KOPT-K1 (cell line): ENCODE results near the gene MAN1B1.

Source experiments
- H3K27ac ChIP-seq: fragments of 200-600 bp; sonication (generic); 2 replicates; pipeline ENCODE4 v1.5.1; 2016; ENCODE audit warnings: antibody characterized with exemption, mild to moderate bottlenecking, low read depth, low read length; ENCODE audit not compliant: poor library complexity, severe bottlenecking
- H3K36me3 ChIP-seq: fragments of 200-600 bp; sonication (generic); 2 replicates; pipeline ENCODE4 v1.5.1; 2017; ENCODE audit warnings: antibody characterized with exemption, mild to moderate bottlenecking, low read length, moderate library complexity; ENCODE audit not compliant: insufficient read depth
- H3K9me3 ChIP-seq: fragments of 200-600 bp; sonication (generic); 2 replicates; pipeline ENCODE4 v1.5.1; 2017; ENCODE audit warnings: antibody characterized with exemption, low read length, mild to moderate bottlenecking; ENCODE audit not compliant: insufficient read depth, poor library complexity, severe bottlenecking

The MAN1B1 gene

GRCh38 chr9:137083394-137084004 lies 3.3 kb upstream of the MAN1B1 start:
- Histone ChIP-seq H3K9me3 (no peaks in the 10 kb centered on the region), H3K27ac (no peak overlapping the region), H3K36me3 (no peaks in the 10 kb centered on the region)

- no peak overlapping the region for H3K27ac ChIP-seq
- H3K9me3 ChIP-seq = no peaks in the 10 kb centered on the region
- H3K36me3 ChIP-seq = no peaks in the 10 kb centered on the region
Measured at GRCh38 chr9:137084526-137084925, 2.3 kb upstream of the MAN1B1 start.

- H3K9me3 ChIP-seq = no peaks in the 10 kb centered on the region
- no peaks in the 10 kb centered on the region for H3K36me3 ChIP-seq
- peak overlapping the region; percentile 61 for H3K27ac ChIP-seq
Measured at GRCh38 chr9:137085920-137086530, 760 bp upstream of the MAN1B1 start.

- Histone ChIP-seq H3K9me3 (no peaks in the 10 kb centered on the region), H3K36me3 (no peaks in the 10 kb centered on the region), H3K27ac (peak overlapping the region; percentile 62)
Measured at GRCh38 chr9:137087409-137087925, 682 bp downstream of the MAN1B1 start.

GRCh38 chr9:137088121-137088520 lies 1.3 kb downstream of the MAN1B1 start:
- Histone ChIP-seq H3K9me3 (no peaks in the 10 kb centered on the region), H3K36me3 (no peaks in the 10 kb centered on the region), H3K27ac (no peak overlapping the region)

GRCh38 chr9:137089232-137089947 lies 2.6 kb downstream of the MAN1B1 start:
- Histone ChIP-seq H3K27ac (no peak overlapping the region), H3K36me3 (no peaks in the 10 kb centered on the region), H3K9me3 (no peaks in the 10 kb centered on the region)

DNA sequence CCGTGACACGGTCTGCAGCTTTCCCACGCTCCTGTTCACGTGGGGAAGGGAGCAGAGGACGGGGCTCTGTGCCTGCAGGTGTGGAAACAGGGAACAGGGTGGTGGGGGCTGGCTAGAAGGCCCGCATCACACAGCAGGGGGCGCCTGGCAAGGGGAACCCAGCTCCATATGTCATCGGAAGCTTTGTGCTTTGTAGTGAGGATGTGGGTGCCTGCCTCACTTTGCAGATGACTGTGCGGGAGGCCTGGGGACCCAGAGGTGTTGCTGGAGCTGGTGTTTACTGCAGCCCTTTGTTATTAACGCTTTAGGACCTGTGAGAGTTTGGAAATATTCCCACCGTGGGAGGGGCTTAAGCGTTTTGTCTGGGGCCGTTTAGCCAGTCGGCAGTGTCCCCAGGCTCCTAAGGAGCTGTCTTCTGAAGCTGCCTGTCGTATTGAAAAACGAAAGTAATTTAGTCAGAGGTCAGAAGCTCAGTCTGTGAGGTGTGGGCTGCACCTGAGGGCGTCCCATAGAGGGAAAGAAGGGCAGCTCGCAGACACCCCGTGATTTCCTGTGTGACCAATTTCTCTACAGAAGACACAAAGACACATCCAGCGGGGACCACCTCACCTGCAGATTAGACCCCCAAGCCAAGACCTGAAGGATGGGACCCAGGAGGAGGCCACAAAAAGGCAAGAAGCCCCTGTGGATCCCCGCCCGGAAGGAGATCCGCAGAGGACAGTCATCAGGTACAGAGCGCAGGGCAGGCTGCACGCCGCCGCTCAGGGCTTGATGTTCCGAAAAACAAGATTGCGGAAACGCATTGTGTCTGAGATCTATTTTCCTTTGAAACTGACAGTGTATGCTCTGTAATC lies 9.1 kb downstream of the MAN1B1 start:
- Histone ChIP-seq H3K9me3 (no peaks in the 10 kb centered on the region), H3K36me3 (peaks cover 41% of the 10 kb centered on the region; the same call in 1 of the 2 replicates), H3K27ac (peak overlapping the region; percentile 68)

DNA sequence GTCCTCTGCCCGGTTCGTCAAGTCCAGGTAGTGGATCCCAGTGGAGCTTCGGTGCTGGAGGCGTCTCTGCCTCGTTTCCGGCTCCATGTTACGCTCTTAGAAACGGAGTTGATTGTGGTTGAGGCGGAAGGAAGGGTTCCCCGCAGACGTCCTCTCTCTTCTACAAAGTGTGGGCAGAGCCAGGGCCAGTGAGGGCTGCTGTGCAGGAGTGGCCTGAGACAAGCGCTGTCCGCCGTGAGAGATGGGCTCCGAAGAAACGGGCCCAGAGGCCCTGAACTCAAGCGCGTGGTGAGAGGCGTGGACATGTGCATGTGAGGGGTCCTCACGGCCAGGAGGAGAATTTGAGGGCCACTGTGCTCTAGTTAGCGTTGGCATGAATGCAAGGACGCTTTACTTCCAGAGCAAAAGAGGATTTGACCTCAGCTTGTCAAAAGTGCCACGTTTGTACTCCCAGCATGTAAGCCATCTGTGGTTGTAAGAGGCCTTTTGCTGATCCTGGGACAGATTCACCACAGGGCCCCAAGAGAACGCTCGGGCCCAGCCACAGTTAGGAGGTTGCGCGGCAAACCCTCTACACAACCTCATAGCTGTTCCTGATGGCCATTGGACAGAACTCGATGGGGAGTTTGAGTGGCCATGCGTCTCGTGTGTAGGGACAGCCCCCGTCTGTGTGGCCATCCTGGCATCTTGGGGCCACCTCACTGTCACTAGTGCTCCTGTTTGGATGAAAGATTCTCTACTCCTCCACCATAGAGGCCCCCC lies 10.2 kb downstream of the MAN1B1 start:
- H3K9me3 ChIP-seq = peaks cover 6% of the 10 kb centered on the region
- peaks cover 52% of the 10 kb centered on the region for H3K36me3 ChIP-seq
- H3K27ac ChIP-seq = peak overlapping the region; percentile 68

DNA sequence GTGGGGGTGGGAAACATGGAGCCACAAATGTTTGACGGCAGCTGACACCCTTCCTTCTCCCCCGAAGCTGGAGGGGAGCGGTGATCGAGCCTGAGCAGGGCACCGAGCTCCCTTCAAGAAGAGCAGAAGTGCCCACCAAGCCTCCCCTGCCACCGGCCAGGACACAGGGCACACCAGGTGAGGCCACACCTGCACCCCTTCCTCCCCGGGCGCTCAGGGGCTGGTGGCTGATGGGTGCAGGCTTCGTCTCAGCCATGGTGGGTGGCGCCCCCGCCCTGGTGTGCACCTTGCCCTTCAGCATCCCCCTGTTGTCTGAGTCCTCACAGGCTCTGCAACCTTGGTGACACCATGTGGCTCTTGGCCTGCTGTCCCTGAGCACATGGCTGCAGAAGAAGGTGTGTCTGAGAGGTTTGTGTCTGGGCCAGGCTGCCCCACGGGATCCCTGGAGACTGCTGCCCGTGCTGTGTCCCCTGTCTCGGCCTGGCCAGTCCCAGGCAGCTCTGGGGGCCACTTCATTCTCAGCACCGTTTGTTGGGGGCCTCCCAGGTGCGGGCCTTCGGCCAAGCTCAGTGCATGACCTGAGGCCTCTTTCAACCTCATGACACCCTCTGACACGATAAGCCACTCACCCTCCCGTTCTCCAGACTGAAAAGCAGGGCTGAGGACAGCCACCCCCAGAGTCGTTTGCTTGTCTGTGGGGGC lies 11.1 kb downstream of the MAN1B1 start:
- no peak overlapping the region for H3K27ac ChIP-seq
- H3K36me3 ChIP-seq = peaks cover 61% of the 10 kb centered on the region
- H3K9me3 ChIP-seq = peaks cover 15% of the 10 kb centered on the region

GRCh38 chr9:137099231-137099630 lies 12.4 kb downstream of the MAN1B1 start:
- Histone ChIP-seq H3K27ac (no peak overlapping the region), H3K9me3 (peaks cover 21% of the 10 kb centered on the region), H3K36me3 (peaks cover 74% of the 10 kb centered on the region)

DNA sequence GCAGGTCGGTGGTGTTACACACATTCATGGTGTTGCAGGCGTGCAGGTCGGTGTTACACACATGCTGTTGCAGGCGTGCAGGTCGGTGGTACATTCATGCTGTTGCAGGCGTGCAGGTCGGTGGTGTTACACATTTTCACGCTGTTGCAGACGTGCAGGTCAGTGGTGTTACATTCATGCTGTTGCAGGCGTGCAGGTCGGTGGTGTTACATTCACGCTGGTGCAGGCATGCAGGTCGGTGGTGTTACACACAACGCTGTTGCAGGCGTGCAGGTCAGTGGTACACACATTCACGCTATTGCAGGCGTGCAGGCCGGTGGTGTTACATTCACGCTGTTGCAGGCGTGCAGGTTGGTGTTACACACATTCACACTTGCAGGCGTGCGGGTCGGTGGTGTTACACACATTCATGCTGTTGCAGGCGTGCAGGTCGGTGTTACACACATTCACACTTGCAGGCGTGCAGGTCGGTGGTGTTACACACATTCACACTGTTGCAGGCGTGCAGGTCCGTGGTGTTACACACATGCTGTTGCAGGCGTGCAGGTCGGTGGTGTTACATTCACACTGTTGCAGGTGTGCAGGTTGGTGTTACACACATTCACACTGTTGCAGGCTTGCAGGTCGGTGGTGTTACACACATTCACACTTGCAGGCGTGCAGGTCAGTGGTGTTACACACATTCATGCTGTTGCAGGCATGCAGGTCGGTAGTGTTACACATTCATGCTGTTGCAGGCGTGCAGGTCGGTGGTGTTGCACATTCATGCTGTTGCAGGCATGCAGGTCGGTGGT lies 16.6 kb downstream of the MAN1B1 start:
- H3K27ac ChIP-seq = no peak overlapping the region
- H3K9me3 ChIP-seq = peaks cover 21% of the 10 kb centered on the region
- peaks cover 86% of the 10 kb centered on the region for H3K36me3 ChIP-seq

DNA sequence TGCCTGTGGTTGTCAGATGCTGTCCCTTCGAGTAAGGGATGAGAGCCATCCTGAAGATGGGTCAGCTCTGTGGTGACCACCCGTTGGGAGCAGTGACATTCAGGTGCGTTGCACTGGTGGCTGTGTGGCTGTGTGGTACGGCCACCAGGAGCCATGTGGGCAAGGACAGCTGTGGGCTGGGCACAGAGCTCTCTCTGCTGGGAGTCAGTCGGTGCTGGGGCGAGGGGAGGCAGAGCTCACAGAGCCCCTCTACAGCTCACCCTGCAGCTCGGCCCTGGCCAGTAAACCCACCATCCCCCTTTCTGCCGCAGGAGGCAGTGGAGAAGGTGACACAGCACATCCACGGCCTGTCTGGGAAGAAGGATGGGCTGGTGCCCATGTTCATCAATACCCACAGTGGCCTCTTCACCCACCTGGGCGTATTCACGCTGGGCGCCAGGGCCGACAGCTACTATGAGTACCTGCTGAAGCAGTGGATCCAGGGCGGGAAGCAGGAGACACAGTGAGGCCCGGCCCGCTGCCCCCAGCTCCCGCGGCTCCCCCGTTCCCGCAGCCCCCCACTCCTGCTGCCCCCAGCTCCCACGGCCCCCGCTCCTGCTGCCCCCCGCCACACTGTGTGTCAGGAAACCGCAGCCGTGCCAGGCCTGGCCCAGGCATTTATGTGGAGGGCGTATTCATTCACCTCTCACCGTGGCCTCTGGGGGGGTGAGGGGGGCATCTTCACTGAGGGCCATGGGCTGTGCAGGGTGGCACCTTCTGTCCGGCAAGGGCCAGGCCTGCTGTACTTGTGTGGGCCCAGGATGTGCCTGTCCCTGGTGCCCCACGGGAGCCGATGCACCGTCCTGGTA lies 19.3 kb downstream of the MAN1B1 start:
- Histone ChIP-seq H3K27ac (no peak overlapping the region), H3K36me3 (peaks cover 91% of the 10 kb centered on the region), H3K9me3 (peaks cover 21% of the 10 kb centered on the region)
